BLaER1 treated with 17β-estradiol and CSF1 and Interleukin-3, amounts not matched to agents 10 nM and 100 nM (cell line): Measurements from ENCODE around the gene CNGB1.
"Not testable (repeated sequence)": the region's sequence is repeated elsewhere in the genome, so short reads cannot be mapped to it uniquely, and the experiment has no call there.

Experiments used
- H3K27ac ChIP-seq, 11 experiments: shearing (Covaris generic); formaldehyde crosslinking; 2 replicates each; pipeline ENCODE4 v1.8.1; 2022
- H3K27me3 ChIP-seq, 11 experiments: shearing (Covaris generic); formaldehyde crosslinking; 2 replicates each; pipeline ENCODE4 v1.8.1; 2022
- H3K36me3 ChIP-seq, 11 experiments: shearing (Covaris generic); formaldehyde crosslinking; 2 replicates each; pipeline ENCODE4 v1.8.1; 2022
- H3K4me1 ChIP-seq, 10 experiments: shearing (Covaris generic); formaldehyde crosslinking; 2 replicates each; pipeline ENCODE4 v1.8.1; 2022
- H3K4me2 ChIP-seq, 11 experiments: shearing (Covaris generic); formaldehyde crosslinking; 2 replicates each; pipeline ENCODE4 v1.8.1; 2022
- H3K4me3 ChIP-seq, 10 experiments: shearing (Covaris generic); formaldehyde crosslinking; 2 replicates each; pipeline ENCODE4 v1.8.1; 2022
- H3K9ac ChIP-seq, 11 experiments: shearing (Covaris generic); formaldehyde crosslinking; 2 replicates each; pipeline ENCODE4 v1.8.1; 2022
- H3K9me3 ChIP-seq, 11 experiments: shearing (Covaris generic); formaldehyde crosslinking; replicated peaks in 1 of 11; 2 replicates each; pipeline ENCODE4 v1.8.1; 2022
- H4K20me1 ChIP-seq, 11 experiments: shearing (Covaris generic); formaldehyde crosslinking; 2 replicates each; pipeline ENCODE4 v1.8.1; 2022
- Cebpa-rat ChIP-seq, 11 experiments: shearing (Covaris generic); IDR thresholded peaks; 2 replicates each; pipeline ENCODE4 v1.8.1; 2022

The CNGB1 gene

DNA sequence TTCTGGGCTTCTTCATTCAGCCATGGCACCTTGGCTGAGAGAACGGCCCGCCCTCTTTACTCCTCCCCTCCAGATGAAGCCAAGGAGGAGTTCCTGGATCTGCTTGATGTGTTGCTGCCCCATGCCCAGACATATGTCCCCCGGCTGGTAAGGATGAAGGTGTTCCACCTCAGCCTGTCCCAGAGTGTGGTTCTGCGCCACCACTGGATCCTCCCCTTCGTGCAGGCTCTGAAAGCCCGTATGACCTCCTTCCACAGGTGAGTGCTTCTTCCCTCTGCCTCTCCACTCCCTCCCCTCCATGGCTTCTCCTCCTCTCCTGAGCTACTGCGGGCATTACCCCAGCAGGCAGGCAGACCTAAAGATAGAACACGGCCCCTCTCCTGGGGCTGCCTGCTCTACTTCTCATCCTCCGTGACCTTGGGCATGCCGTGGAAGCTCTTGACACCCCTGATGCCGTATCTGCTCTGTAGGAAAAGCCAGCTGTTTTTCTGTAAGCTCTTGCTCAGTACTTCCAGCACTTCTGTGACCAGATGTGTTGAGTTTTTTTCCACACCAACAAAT, 39.0 kb upstream of the CNGB1 start:
- Histone ChIP-seq H4K20me1 (peaks cover 0 to 70% (median 18%) of the 10 kb centered on the region in 11 experiments; a peak in 12 of 22 replicates), H3K4me1 (peaks cover 1 to 3% (median 2%) of the 10 kb centered on the region in 10 experiments; a peak in 18 of 20 replicates), H3K9me3 (peaks cover 0 to 9% (median 7%) of the 10 kb centered on the region in 11 experiments; a peak in 12 of 22 replicates), H3K4me2 (no peak overlapping the region), H3K36me3 (peaks cover 44 to 95% (median 77%) of the 10 kb centered on the region in 11 experiments), H3K27ac (no peak overlapping the region), H3K9ac (0 out of 22 replicates have a peak overlapping the region, but pooled peaks of 1 of the 11 experiments have one; percentile 23), H3K27me3 (no peaks in the 10 kb centered on the region), H3K4me3 (no peak overlapping the region)
- no peak for TF ChIP-seq Cebpa-rat (IDR thresholded peaks at IDR 0.05)

DNA sequence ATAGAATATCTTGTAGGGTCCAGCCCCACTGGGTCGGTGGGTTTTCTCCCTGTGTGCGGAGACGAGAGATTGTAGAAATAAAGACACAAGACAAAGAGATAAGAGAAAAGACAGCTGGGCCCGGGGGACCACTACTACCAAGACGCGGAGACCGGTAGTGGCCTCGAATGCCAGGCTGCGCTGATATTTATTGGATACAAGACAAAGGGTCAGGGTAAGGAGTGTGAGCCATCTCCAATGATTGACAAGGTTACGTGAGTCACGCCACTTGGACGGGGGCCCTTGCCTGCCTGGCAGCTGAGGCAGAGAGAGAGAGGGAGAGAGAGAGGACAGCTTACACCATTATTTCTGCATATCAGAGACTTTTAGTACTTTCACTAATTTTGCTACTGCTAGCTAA, 33.8 kb upstream of the CNGB1 start:
- not testable (repeated sequence) for H3K9me3 ChIP-seq, H3K27me3 ChIP-seq, H3K4me3 ChIP-seq, H3K27ac ChIP-seq
- Histone ChIP-seq H3K4me1 (peaks cover 25 to 34% (median 30%) of the 10 kb centered on the region in 10 experiments), H3K4me2 (peak overlapping the region; percentile 37 to 66 (median 56); a peak in 21 of 22 replicates), H3K36me3 (peaks cover 18 to 72% (median 57%) of the 10 kb centered on the region in 11 experiments), H4K20me1 (peaks cover under 1 to 69% (median 14%) of the 10 kb centered on the region in 11 experiments; a peak in 13 of 22 replicates), H3K9ac (peak overlapping the region in 1 of 11 experiments; percentile 4; a peak in 1 of 22 replicates)

DNA sequence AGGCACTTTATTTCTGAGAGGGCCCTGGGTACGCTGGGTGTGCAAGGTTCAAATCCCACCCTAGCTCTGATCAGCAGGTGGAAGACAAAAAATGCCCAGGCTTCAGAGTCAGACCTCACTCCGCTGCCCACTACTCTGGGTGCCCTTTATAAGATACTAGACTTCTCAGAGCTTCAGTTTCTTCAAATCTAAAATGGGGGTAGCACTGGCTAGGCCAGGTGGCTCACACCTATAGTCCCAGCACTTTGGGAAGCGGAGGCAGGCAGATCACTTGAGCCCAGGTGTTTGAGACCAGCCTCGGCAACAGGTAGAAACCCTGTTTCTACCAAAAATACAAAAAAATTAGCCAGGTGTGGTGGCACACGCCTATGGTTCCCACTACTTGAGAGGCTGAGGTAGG, 32.0 kb upstream of the CNGB1 start:
- H4K20me1 ChIP-seq = peaks cover 14 to 67% (median 30%) of the 10 kb centered on the region in 11 experiments; a peak in 18 of 22 replicates
- H3K4me1 ChIP-seq = peaks cover 43 to 50% (median 47%) of the 10 kb centered on the region in 10 experiments
- peaks cover 0 to 9% (median 7%) of the 10 kb centered on the region in 11 experiments; a peak in 12 of 22 replicates for H3K9me3 ChIP-seq
- peak overlapping the region in 2 of 10 experiments; percentile 39 to 92; a peak in 3 of 20 replicates for H3K4me3 ChIP-seq
- H3K27me3 ChIP-seq = no peaks in the 10 kb centered on the region
- no peak overlapping the region for H3K27ac ChIP-seq
- H3K4me2 ChIP-seq = peak overlapping the region in 5 of 11 experiments; percentile 3 to 100 (median 100); a peak in 9 of 22 replicates
- H3K9ac ChIP-seq = peak overlapping the region in 6 of 11 experiments; percentile 9 to 97 (median 53); a peak in 7 of 22 replicates
- TF ChIP-seq Cebpa-rat (IDR thresholded peaks at IDR 0.05) = no peak
- peaks cover 23 to 58% (median 45%) of the 10 kb centered on the region in 11 experiments for H3K36me3 ChIP-seq

DNA sequence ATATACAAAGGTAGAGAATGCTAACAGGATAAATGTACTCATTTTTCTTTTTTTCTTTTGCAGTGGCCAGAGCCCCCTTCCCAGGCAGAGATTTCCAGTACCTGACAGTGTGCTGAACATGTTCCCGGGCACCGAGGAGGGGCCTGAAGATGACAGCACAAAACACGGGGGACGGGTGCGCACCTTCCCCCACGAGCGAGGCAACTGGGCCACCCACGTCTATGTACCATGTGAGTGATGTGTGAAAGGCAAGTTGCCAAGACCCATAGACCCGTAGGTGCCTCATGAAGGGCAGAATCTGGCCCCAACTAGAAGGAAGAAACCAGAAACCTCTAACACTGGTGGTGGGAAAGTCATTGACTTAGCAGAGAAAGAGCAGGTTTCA, 31.5 kb upstream of the CNGB1 start:
- no peak for TF ChIP-seq Cebpa-rat (IDR thresholded peaks at IDR 0.05)
- peaks cover 28 to 58% (median 50%) of the 10 kb centered on the region in 11 experiments for H3K36me3 ChIP-seq
- H3K9ac ChIP-seq = peak overlapping the region in 7 of 11 experiments; percentile 89 to 97 (median 93); a peak in 11 of 22 replicates
- no peaks in the 10 kb centered on the region for H3K27me3 ChIP-seq
- H3K4me1 ChIP-seq = peaks cover 44 to 54% (median 52%) of the 10 kb centered on the region in 10 experiments
- H3K27ac ChIP-seq = peak overlapping the region in 1 of 11 experiments; percentile 88; a peak in 2 of 22 replicates
- H4K20me1 ChIP-seq = peaks cover 19 to 67% (median 35%) of the 10 kb centered on the region in 11 experiments; a peak in 18 of 22 replicates
- H3K4me2 ChIP-seq = peak overlapping the region; percentile 92 to 100 (median 100)
- peaks cover 0 to 9% (median 7%) of the 10 kb centered on the region in 11 experiments; a peak in 12 of 22 replicates for H3K9me3 ChIP-seq
- H3K4me3 ChIP-seq = peak overlapping the region in 4 of 10 experiments; percentile 70 to 93 (median 91); a peak in 8 of 20 replicates

DNA sequence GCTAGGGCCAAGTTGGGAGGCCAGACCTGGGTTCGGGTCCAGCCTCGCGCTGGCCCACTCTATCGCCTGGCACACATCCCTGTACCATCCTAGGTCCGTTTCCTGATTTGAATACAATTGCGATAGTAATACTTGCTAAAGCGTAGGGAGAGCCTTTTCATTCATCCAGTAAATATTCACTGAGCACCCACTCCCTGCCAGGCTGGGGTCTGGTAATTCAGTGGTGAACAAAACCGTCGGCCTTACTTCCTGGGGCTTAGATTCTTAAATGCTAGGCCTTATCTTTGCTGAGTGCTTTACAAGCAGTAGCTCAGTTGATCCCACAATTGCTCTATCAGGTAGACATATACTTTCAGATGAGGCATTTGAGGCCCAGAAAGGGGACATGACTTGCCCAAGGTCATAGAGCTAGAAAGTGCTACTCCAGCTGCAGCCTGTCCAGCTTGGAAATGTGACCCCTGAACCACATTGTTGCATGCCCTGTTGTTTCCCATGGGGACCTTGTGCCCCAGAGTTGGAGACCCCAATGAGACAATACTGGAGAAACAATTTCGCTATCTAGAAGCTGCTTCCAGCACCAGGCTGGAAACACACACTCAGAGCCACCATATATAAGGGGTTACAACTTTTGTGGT, 31.0 kb upstream of the CNGB1 start:
- Histone ChIP-seq H3K4me2 (peak overlapping the region; percentile 92 to 100 (median 100)), H3K4me1 (peaks cover 44 to 58% (median 53%) of the 10 kb centered on the region in 10 experiments), H3K9me3 (peaks cover 0 to 9% (median 7%) of the 10 kb centered on the region in 11 experiments; a peak in 12 of 22 replicates), H3K9ac (peak overlapping the region; percentile 88 to 97 (median 92); a peak in 20 of 22 replicates), H3K4me3 (peak overlapping the region; percentile 70 to 93 (median 79)), H3K27ac (peak overlapping the region in 10 of 11 experiments; percentile 83 to 92 (median 89); a peak in 18 of 22 replicates), H4K20me1 (peaks cover 23 to 68% (median 40%) of the 10 kb centered on the region in 11 experiments; a peak in 19 of 22 replicates), H3K36me3 (peaks cover 33 to 58% (median 50%) of the 10 kb centered on the region in 11 experiments), H3K27me3 (no peaks in the 10 kb centered on the region)
- no peak for TF ChIP-seq Cebpa-rat (IDR thresholded peaks at IDR 0.05)

DNA sequence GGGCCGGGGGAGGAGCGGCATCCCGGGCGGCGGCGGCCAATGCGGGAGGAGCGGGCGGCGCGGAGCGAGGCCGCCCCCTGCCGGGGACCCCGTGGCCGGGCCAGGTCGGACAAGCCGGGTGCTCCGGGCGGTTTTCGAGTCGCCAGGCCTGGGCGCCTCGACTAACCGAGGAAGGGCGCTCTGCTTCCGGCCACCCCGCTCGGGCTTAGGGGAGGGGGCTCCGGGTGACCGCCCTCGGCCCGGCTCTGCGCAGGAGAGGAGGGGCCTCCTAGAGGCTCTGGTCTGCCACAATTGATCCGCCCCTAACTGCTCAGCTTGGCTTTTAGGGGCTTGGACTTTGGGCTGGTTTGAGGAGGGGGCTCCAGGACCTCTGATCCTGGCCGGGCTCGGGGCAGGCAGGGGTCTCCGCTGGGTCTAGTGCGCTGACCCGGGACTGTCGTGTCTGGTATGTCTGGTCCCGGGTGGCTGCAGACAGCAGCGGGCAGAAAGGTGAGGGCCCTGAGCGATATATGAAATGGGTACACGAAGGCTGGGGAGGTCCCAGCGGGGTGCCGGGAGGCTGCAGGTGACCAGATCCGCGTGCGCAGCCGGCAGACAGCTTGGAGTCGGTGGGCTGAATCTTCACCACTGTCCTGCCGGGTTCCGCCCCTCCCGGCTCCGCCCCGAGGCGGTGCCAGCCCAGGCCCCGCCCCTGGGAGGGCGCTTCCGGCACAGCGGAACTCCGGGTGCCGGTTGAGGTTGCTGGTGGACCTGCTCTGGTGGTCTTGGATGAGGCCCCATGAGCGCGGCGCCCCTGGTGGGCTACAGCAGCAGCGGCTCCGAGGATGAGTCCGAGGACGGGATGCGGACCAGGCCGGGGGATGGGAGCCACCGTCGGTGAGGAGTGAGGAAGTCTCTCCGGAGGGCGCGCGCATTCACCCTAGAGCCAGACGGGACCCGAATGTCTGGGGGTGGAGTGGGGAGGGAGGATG, 30.1 kb upstream of the CNGB1 start, which contains the start of gene USB1:
TSS of gene USB1 (plus strand) at position 702 of the 971 bp plus-strand sequence. CDS start at position 779, 77 bp downstream.
- Histone ChIP-seq H3K36me3 (peaks cover 35 to 58% (median 50%) of the 10 kb centered on the region in 11 experiments), H3K27me3 (no peaks in the 10 kb centered on the region), H4K20me1 (peaks cover 29 to 71% (median 49%) of the 10 kb centered on the region in 11 experiments; a peak in 20 of 22 replicates), H3K4me3 (peak within 1 kb of the TSS; percentile 70 to 93 (median 79)), H3K9me3 (peaks cover 0 to 2% (median under 1%) of the 10 kb centered on the region in 11 experiments; a peak in 4 of 22 replicates), H3K9ac (peak within 1 kb of the TSS; percentile 88 to 97 (median 92)), H3K4me1 (peaks cover 44 to 67% (median 53%) of the 10 kb centered on the region in 10 experiments), H3K27ac (peak within 1 kb of the TSS; percentile 76 to 92 (median 88)), H3K4me2 (peak within 1 kb of the TSS; percentile 92 to 100 (median 100))
- TF ChIP-seq Cebpa-rat (IDR thresholded peaks at IDR 0.05) = no peak

DNA sequence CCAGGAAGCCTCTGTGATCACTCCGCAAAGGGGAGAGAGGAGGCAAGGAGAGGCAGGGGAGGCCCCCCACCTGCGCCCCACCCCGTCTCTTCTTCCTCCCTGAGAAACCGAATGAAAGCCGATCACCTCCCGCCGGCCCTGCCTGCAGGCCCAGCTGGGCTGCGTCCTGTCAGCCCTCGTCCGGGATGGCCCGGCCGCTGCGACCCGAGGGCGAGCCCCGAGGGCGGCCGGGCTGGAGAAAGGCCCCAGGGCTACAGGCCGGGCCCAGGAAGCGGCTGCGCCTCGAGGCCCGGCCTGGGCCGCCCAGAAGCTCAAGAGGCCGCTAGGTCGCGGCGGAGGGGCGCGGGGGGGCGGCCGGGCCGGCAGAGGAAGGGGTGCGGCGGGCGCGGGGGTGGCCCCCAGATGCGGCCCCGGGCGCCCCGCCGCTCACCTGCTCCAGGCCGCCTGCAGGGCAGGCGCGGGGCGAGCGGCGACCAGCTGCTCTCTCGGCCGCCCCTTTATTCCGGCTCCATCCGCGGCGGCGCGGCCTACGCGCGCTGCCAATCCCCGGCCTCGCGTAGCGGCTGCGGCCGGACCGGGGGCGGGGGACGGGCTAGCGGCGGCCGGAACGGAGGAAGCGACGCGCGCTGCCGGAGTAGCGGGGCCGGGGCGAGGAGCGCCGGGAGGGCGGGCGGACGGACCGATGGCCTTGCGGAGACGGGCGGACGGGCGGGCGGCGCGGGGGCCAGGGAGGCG, 29.2 kb upstream of the CNGB1 start, which contains the start of gene ZNF319:
TSS of gene ZNF319 (minus strand) at position 702 of the 735 bp plus-strand sequence. CDS start 2,407 bp downstream, outside the sequence.
- Histone ChIP-seq H4K20me1 (peaks cover 38 to 72% (median 57%) of the 10 kb centered on the region in 11 experiments; a peak in 20 of 22 replicates), H3K4me2 (peak within 1 kb of the TSS; percentile 92 to 100 (median 100)), H3K9me3 (no peaks in the 10 kb centered on the region), H3K4me3 (peak within 1 kb of the TSS; percentile 70 to 93 (median 79)), H3K4me1 (peaks cover 46 to 76% (median 58%) of the 10 kb centered on the region in 10 experiments), H3K27me3 (no peaks in the 10 kb centered on the region), H3K9ac (peak within 1 kb of the TSS; percentile 88 to 97 (median 92)), H3K27ac (peak within 1 kb of the TSS; percentile 76 to 92 (median 88)), H3K36me3 (peaks cover 41 to 61% (median 54%) of the 10 kb centered on the region in 11 experiments)
- no peak for TF ChIP-seq Cebpa-rat (IDR thresholded peaks at IDR 0.05)
